Natural killer cell (primary cell): ENCODE results near the gene XKR3. TPM values are rescaled to one million over a fixed set of nuclear protein-coding genes. Genes with fewer than 3 reads are reported as not detected.
"Not testable (repeated sequence)": the region's sequence is repeated elsewhere in the genome, so short reads cannot be mapped to it uniquely, and the experiment has no call there.

Source experiments
- ATAC-seq, 3 donors: fragments of 150-1000 bp in 2 of 3; fragments of 200-7000 bp in 1 of 3; cut with Tn5 transposase; 1 replicate in 1 of 3; 2 replicates in 2 of 3; pipeline ENCODE4 v1.10.0; 2021; ENCODE audit warnings: mild to moderate bottlenecking in 2 of 3, moderate library complexity in 2 of 3
- DNase-seq, 2 donors: peaks; one replicate each; pipeline versions ENCODE4 v3.0.0 to v3.0.0-alpha.2; 2013 to 2021; ENCODE audit warnings: mixed read lengths in 1 of 2
- H3K27ac ChIP-seq: one replicate; pipeline ENCODE4 v1.5.1; 2013; ENCODE audit warnings: mild to moderate bottlenecking, low read length
- H3K27me3 ChIP-seq: one replicate; pipeline ENCODE4 v1.6.1; 2013; ENCODE audit warnings: low read length; ENCODE audit not compliant: control insufficient read depth, insufficient read depth
- H3K36me3 ChIP-seq: one replicate; pipeline ENCODE4 v1.6.1; 2013; ENCODE audit warnings: low read length; ENCODE audit not compliant: control insufficient read depth, insufficient read depth
- H3K4me1 ChIP-seq: one replicate; pipeline ENCODE4 v1.6.1; 2013; ENCODE audit warnings: low read length; ENCODE audit not compliant: control insufficient read depth, insufficient read depth
- H3K4me3 ChIP-seq: one replicate; pipeline ENCODE4 v1.5.1; 2013; ENCODE audit warnings: low read length
- H3K9me3 ChIP-seq: one replicate; pipeline ENCODE4 v1.6.1; 2013; ENCODE audit warnings: low read length; ENCODE audit not compliant: control insufficient read depth, insufficient read depth
- H3K27ac Mint-ChIP-seq, 2 donors: one replicate each; pipeline ENCODE4 v1.8.0; 2022; ENCODE audit warnings: mild to moderate bottlenecking in 2 of 2, mixed read lengths in 2 of 2, moderate library complexity in 1 of 2
- H3K27me3 Mint-ChIP-seq, 2 donors: one replicate each; pipeline ENCODE4 v1.8.0; 2022; ENCODE audit warnings: low read depth in 2 of 2, mixed read lengths in 2 of 2
- H3K36me3 Mint-ChIP-seq: one replicate; pipeline ENCODE4 v1.8.0; 2022; ENCODE audit warnings: mixed read lengths
- H3K4me1 Mint-ChIP-seq, 2 donors: one replicate each; pipeline ENCODE4 v1.8.0; 2022; ENCODE audit warnings: mixed read lengths in 2 of 2
- H3K4me3 Mint-ChIP-seq: one replicate; pipeline ENCODE4 v1.8.0; 2022; ENCODE audit warnings: mild to moderate bottlenecking, moderate library complexity, mixed read lengths
- H3K9me3 Mint-ChIP-seq, 2 donors: one replicate each; pipeline ENCODE4 v1.8.0; 2022; ENCODE audit warnings: mixed read lengths in 2 of 2
- WGBS: methylation state at CpG from one replicate; pipeline ENCODE4 v1.1.7; 2013; ENCODE audit warnings: missing lambda C conversion rate; ENCODE audit not compliant: insufficient coverage; 5-methylcytosine and 5-hydroxymethylcytosine counted together
- intact Hi-C: fragments of 100-400 bp; cut with micrococcal nuclease; formaldehyde crosslinking; loops from one replicate; pipeline ENCODE4 v1.14.2; 2022
- total RNA-seq, 4 donors: library from RNA; stranded (reverse); fragments of 120-200 nt in 1 of 4; gene quantifications; one replicate each; pipeline versions ENCODE4 v1.2.3 to v1.2.4, GENCODE V29; 2013 to 2022
- TF ChIP-seq, protein P1 (sequence below): fragments of 200-600 bp; IDR thresholded peaks from one replicate; pipeline ENCODE4 v1.8.0; 2022; ENCODE audit warnings: antibody characterized with exemption

The XKR3 gene
- total RNA-seq, 3 donors from 2014 or later (not counting 1 experiment from before 2014, with no cell fraction given) = not detected

DNA sequence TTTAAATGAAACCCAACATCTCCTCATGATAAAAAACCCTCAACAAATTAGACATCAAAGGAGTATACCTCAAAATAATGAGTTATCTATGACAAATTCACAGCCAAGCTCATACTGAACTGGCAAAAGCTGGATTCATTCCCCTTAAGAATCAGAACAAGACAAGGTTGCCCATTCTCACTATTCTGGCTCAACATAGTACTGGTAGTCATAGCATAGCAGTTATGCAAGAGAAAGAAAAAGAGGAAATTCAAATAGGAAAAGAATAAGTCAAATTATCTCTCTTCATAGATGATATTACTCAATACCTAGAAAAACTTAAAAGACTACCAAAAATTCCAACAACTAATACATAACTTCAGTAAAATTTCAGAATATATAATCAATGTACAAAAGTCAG lies 29.4 kb upstream of the XKR3 start:
- Mint-ChIP-seq H3K4me1 (no peaks in the 10 kb centered on the region), H3K9me3 (no peaks in the 10 kb centered on the region), H3K4me3 (no peak overlapping the region), H3K27me3 (peaks cover 2 to 12% of the 10 kb centered on the region in 2 donors), H3K36me3 (no peaks in the 10 kb centered on the region), H3K27ac (no peak overlapping the region)
- DNase-seq = no peak
- Histone ChIP-seq H3K27me3 (no peaks in the 10 kb centered on the region), H3K36me3 (no peaks in the 10 kb centered on the region), H3K9me3 (no peaks in the 10 kb centered on the region), H3K4me1 (no peaks in the 10 kb centered on the region), H3K4me3 (no peak overlapping the region), H3K27ac (no peak overlapping the region)
- TF ChIP-seq, protein P1, sequence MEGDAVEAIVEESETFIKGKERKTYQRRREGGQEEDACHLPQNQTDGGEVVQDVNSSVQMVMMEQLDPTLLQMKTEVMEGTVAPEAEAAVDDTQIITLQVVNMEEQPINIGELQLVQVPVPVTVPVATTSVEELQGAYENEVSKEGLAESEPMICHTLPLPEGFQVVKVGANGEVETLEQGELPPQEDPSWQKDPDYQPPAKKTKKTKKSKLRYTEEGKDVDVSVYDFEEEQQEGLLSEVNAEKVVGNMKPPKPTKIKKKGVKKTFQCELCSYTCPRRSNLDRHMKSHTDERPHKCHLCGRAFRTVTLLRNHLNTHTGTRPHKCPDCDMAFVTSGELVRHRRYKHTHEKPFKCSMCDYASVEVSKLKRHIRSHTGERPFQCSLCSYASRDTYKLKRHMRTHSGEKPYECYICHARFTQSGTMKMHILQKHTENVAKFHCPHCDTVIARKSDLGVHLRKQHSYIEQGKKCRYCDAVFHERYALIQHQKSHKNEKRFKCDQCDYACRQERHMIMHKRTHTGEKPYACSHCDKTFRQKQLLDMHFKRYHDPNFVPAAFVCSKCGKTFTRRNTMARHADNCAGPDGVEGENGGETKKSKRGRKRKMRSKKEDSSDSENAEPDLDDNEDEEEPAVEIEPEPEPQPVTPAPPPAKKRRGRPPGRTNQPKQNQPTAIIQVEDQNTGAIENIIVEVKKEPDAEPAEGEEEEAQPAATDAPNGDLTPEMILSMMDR = no peak
- no peak for ATAC-seq
- intact Hi-C loops = no loop called here

DNA sequence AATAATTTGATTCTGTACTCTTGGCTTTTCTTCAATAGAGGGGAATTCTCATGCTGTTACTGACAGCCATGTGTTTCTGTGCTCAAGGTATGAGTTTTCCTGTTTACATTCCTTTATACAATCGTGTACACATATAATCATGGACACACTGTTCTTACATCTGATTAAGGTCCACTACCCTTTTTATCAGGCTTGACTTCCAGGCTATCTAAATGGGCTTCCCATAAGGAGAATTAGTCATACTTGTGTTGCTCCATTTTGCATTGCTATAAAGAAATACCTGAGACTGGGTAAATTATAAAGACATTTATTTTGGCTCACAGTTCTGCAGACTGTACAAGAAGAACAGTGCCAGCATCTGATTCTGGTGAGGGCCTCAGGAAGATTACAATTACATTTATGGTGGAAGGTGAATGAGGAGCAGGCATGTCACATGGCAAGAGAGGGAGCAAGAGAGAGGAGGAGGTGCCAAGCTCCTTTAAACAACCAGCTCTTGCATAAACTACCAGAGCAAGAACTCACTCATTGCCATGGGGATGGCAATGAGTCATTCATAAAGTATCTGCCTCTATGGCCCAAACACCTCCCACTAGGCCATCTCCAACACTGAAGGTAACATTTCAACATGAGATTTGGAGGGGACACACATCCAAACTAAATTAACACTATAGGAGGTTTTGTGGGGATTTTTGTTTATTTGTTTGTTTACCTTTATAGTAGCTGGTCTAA lies 26.2 kb upstream of the XKR3 start:
- H3K36me3 ChIP-seq, H3K9me3 ChIP-seq, H3K4me3 Mint-ChIP-seq, H3K4me3 ChIP-seq, DNase-seq, H3K9me3 Mint-ChIP-seq, H3K4me1 Mint-ChIP-seq, H3K27ac ChIP-seq, ATAC-seq, H3K27me3 ChIP-seq, H3K27ac Mint-ChIP-seq, H3K4me1 ChIP-seq, H3K36me3 Mint-ChIP-seq, intact Hi-C loops: not testable (repeated sequence)
- H3K27me3 Mint-ChIP-seq = peaks cover 10 to 24% of the 10 kb centered on the region in 2 donors
- WGBS = 67% methylated on average over 1 of the region's 1 CpG

DNA sequence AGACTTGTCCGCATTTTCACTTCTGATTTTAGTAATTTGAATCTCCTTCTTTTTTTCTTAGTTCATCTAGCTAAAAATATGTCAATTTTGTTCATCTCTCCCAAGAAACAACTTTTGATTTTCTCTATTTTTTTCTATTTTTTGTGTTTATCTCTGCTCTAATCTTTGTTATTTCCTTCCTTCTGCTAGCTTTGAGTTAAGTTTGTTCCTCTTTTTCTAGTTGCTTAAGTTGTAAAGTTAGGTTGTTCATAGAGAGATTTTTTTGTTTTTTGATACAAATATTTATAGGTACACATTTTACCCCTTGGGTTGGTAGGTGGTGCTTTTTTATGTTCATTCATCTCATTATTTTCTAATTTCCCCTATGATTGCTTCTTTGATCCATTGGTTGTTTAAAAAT lies 22.1 kb upstream of the XKR3 start:
- Histone ChIP-seq H3K27me3 (no peaks in the 10 kb centered on the region), H3K4me3 (no peak overlapping the region), H3K36me3 (no peaks in the 10 kb centered on the region), H3K9me3 (no peaks in the 10 kb centered on the region), H3K27ac (no peak overlapping the region), H3K4me1 (no peaks in the 10 kb centered on the region)
- no peaks in the 10 kb centered on the region for H3K9me3 Mint-ChIP-seq
- H3K4me3 Mint-ChIP-seq = no peak overlapping the region
- no peak for ATAC-seq
- intact Hi-C loops = no loop called here
- DNase-seq = no peak
- no peaks in the 10 kb centered on the region for H3K4me1 Mint-ChIP-seq
- TF ChIP-seq, protein P1 = no peak
- H3K36me3 Mint-ChIP-seq = no peaks in the 10 kb centered on the region
- WGBS = no CpG with 5 or more reads among the region's 1 CpG
- no peak overlapping the region for H3K27ac Mint-ChIP-seq
- peaks cover 8 to 14% of the 10 kb centered on the region in 2 donors for H3K27me3 Mint-ChIP-seq

DNA sequence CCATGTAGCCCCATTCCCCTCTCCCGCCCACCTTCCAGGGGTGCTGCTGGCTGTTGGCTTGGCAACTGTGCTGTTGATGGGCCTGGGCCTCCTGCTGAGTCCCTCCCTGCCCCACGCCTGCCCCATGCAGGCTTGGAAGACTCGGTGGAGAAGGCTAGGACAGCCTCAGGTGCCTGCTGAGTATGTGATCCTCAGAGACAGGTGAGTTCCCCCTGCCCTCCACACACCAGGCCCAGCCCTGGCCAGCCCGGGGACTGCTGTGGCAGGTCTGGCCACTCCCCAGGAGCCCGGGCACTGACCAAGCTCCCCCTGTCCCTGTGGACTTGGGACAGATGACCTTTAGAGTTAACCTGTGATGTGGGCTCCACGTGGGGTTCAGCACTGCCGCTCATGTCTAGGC lies 20.7 kb upstream of the XKR3 start:
- no peak overlapping the region for H3K27ac Mint-ChIP-seq
- no peaks in the 10 kb centered on the region for H3K4me1 ChIP-seq
- no peaks in the 10 kb centered on the region for H3K9me3 ChIP-seq
- no peak overlapping the region for H3K4me3 ChIP-seq
- peaks cover 8 to 14% of the 10 kb centered on the region in 2 donors for H3K27me3 Mint-ChIP-seq
- intact Hi-C loops = no loop called here
- H3K9me3 Mint-ChIP-seq = no peaks in the 10 kb centered on the region
- no peak overlapping the region for H3K4me3 Mint-ChIP-seq
- no peaks in the 10 kb centered on the region for H3K36me3 Mint-ChIP-seq
- H3K36me3 ChIP-seq = no peaks in the 10 kb centered on the region
- DNase-seq (no peak), ATAC-seq (no peak)
- H3K27me3 ChIP-seq = no peaks in the 10 kb centered on the region
- TF ChIP-seq, protein P1 = no peak
- no peak overlapping the region for H3K27ac ChIP-seq
- WGBS = 80% methylated on average over 7 of the region's 7 CpGs
- H3K4me1 Mint-ChIP-seq = no peaks in the 10 kb centered on the region
